ENCODE results near the gene MCAM. TPM values are rescaled to one million over a fixed set of nuclear protein-coding genes. Genes with fewer than 3 reads are reported as not detected.

MCAM gene
- total RNA-seq, 1 donor: 11.2 TPM

DNA sequence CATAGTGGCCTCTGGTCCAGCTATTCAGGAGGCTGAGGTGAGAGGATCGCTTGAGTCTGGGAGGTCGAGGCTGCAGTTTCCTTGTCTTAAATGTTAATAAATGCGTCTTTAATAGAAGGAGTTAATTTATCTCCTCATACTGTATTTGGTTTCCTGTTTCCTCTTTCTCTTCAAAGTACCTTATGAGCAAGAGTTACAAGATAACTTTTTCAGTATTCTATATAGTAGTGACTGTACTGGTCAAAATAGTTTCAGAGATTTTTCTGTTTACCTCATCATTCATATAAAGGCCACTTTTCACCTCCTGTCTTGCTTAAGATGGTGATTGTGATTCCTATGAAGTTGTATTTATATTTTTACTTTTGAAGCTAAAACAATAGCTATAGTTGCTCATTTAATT, 50.9 kb downstream of the MCAM start:
- DNase-seq (ENCODE audit: insufficient read length, low spot score, missing footprints): no peak

GRCh38 chr11:119263352-119263940, 53.5 kb downstream of the MCAM start:
- Histone ChIP-seq H3K27me3 (ENCODE audit: insufficient read depth, low read length) (no peaks in the 10 kb centered on the region), H3K27ac (ENCODE audit: low read depth, low read length) (peak overlapping the region; percentile 42), H3K36me3 (ENCODE audit: insufficient read depth, low read length) (no peaks in the 10 kb centered on the region), H3K9me3 (ENCODE audit: low read depth, low read length) (no peaks in the 10 kb centered on the region), H3K4me3 (ENCODE audit: insufficient read depth, low read length) (peak overlapping the region; percentile 8), H3K4me2 (ENCODE audit: insufficient read depth, low read length) (peak overlapping the region; percentile 61), H2AFZ (ENCODE audit: low read length) (peak overlapping the region; percentile 42), H3K4me1 (ENCODE audit: insufficient read depth, low read length) (peaks cover 20% of the 10 kb centered on the region), H4K20me1 (ENCODE audit: insufficient read depth, low read length) (peaks cover 16% of the 10 kb centered on the region), H3K79me2 (ENCODE audit: insufficient read depth, low read length) (peaks cover 89% of the 10 kb centered on the region)
- TF ChIP-seq, protein P1, sequence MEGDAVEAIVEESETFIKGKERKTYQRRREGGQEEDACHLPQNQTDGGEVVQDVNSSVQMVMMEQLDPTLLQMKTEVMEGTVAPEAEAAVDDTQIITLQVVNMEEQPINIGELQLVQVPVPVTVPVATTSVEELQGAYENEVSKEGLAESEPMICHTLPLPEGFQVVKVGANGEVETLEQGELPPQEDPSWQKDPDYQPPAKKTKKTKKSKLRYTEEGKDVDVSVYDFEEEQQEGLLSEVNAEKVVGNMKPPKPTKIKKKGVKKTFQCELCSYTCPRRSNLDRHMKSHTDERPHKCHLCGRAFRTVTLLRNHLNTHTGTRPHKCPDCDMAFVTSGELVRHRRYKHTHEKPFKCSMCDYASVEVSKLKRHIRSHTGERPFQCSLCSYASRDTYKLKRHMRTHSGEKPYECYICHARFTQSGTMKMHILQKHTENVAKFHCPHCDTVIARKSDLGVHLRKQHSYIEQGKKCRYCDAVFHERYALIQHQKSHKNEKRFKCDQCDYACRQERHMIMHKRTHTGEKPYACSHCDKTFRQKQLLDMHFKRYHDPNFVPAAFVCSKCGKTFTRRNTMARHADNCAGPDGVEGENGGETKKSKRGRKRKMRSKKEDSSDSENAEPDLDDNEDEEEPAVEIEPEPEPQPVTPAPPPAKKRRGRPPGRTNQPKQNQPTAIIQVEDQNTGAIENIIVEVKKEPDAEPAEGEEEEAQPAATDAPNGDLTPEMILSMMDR (IDR thresholded peaks at IDR 0.05; ENCODE audit: extremely low read depth, low read depth, low read length): no peak
- DNase-seq (ENCODE audit: insufficient read length, low spot score, missing footprints): no peak

More for the DNA sequence above, 50.9 kb downstream of the MCAM start:
- Histone ChIP-seq H3K4me3 (ENCODE audit: insufficient read depth, low read length) (no peak overlapping the region), H3K27me3 (ENCODE audit: insufficient read depth, low read length) (no peaks in the 10 kb centered on the region), H2AFZ (ENCODE audit: low read length) (no peak overlapping the region), H4K20me1 (ENCODE audit: insufficient read depth, low read length) (peaks cover 7% of the 10 kb centered on the region), H3K4me2 (ENCODE audit: insufficient read depth, low read length) (no peak overlapping the region), H3K36me3 (ENCODE audit: insufficient read depth, low read length) (no peaks in the 10 kb centered on the region), H3K79me2 (ENCODE audit: insufficient read depth, low read length) (peaks cover 77% of the 10 kb centered on the region), H3K27ac (ENCODE audit: low read depth, low read length) (no peak overlapping the region), H3K4me1 (ENCODE audit: insufficient read depth, low read length) (peaks cover 20% of the 10 kb centered on the region), H3K9me3 (ENCODE audit: low read depth, low read length) (no peaks in the 10 kb centered on the region)
- TF ChIP-seq, protein P1 (IDR thresholded peaks at IDR 0.05; ENCODE audit: extremely low read depth, low read depth, low read length): no peak

DNA sequence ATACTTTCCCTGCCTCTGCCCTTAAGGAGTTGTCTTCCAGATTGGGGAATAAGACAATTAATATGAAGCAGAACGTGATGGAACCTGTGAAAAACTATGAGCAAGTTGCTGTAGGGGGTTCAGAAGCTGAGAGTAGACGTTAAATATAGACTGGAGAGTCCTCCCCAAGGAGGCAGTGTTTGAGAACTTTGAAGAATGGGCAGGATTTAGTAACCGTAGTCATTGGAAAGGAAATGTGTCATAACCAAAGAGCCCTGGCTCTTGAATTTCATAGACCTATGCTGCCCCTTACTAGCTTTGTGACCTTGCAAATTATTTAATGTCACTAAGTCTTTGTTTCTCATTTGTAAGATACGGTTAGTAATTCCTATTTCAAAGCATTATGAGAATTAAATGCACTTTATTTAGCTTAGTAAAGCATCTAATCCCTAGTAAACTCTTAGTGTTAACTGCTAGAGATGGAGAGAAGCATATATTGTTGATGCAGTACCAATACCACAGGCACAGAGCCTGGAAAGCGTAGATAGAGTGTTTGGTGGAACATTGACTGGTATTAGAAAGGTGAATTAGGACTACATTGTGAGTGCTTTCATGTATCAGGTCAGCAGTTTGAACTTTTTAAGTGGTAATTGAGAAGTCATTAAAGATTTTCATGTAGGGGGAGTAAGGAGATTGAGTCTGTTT, 54.1 kb downstream of the MCAM start:
- H3K9me3 ChIP-seq (ENCODE audit: low read depth, low read length): no peaks in the 10 kb centered on the region
- TF ChIP-seq, protein P1 (IDR thresholded peaks at IDR 0.05; ENCODE audit: extremely low read depth, low read depth, low read length): peak; percentile 28
- peak overlapping the region; percentile 19 for H2AFZ ChIP-seq (ENCODE audit: low read length)
- H3K36me3 ChIP-seq (ENCODE audit: insufficient read depth, low read length): no peaks in the 10 kb centered on the region
- peaks cover 20% of the 10 kb centered on the region for H3K4me1 ChIP-seq (ENCODE audit: insufficient read depth, low read length)
- peak overlapping the region; percentile 19 for H3K4me3 ChIP-seq (ENCODE audit: insufficient read depth, low read length)
- peaks cover 91% of the 10 kb centered on the region for H3K79me2 ChIP-seq (ENCODE audit: insufficient read depth, low read length)
- DNase-seq (ENCODE audit: insufficient read length, low spot score, missing footprints): peak; percentile 87
- peak overlapping the region; percentile 63 for H3K27ac ChIP-seq (ENCODE audit: low read depth, low read length)
- H3K4me2 ChIP-seq (ENCODE audit: insufficient read depth, low read length): peak overlapping the region; percentile 61
- H3K27me3 ChIP-seq (ENCODE audit: insufficient read depth, low read length): no peaks in the 10 kb centered on the region
- H4K20me1 ChIP-seq (ENCODE audit: insufficient read depth, low read length): peaks cover 19% of the 10 kb centered on the region

DNA sequence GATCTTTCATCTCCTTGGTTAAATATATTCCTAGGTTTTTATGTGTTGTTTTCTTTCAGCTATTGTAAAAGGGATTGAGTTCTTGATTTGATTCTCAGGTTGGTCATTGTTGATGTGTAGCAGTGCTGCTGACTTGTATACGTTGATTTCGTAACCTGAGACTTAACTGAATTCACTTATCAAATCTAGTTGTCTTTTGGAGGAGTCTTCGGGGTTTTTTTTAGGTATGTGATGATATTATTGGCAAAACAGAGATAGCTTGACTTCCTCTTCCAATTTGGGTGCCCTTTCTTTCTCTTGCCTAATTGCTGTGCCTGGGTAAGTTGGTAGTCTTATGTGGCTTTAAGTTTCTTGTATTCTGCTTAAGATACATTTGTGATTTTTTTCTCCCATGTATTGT, 57.9 kb downstream of the MCAM start:
- TF ChIP-seq, protein P1 (IDR thresholded peaks at IDR 0.05; ENCODE audit: extremely low read depth, low read depth, low read length): no peak
- Histone ChIP-seq H3K4me3 (ENCODE audit: insufficient read depth, low read length) (no peak overlapping the region), H2AFZ (ENCODE audit: low read length) (no peak overlapping the region), H3K27me3 (ENCODE audit: insufficient read depth, low read length) (no peaks in the 10 kb centered on the region), H3K36me3 (ENCODE audit: insufficient read depth, low read length) (no peaks in the 10 kb centered on the region), H3K9me3 (ENCODE audit: low read depth, low read length) (no peaks in the 10 kb centered on the region), H3K4me1 (ENCODE audit: insufficient read depth, low read length) (peaks cover 20% of the 10 kb centered on the region), H3K27ac (ENCODE audit: low read depth, low read length) (no peak overlapping the region), H3K4me2 (ENCODE audit: insufficient read depth, low read length) (no peak overlapping the region), H4K20me1 (ENCODE audit: insufficient read depth, low read length) (peaks cover 19% of the 10 kb centered on the region), H3K79me2 (ENCODE audit: insufficient read depth, low read length) (peaks cover 73% of the 10 kb centered on the region)
- DNase-seq (ENCODE audit: insufficient read length, low spot score, missing footprints): no peak

All from osteoblast (primary cell).